Liver (tissue), 9 donors: ENCODE data around the gene BRAF. TPM values are rescaled to one million over a fixed set of nuclear protein-coding genes. Genes with fewer than 3 reads are reported as not detected.
"Not testable (repeated sequence)": the region's sequence is repeated elsewhere in the genome, so short reads cannot be mapped to it uniquely, and the experiment has no call there.

Experiments used
- DNase-seq: peaks from one replicate; pipeline ENCODE4 v3.0.0-alpha.2; 2017; ENCODE audit warnings: low spot score
- H3K27ac ChIP-seq, 2 donors: one replicate each; pipeline ENCODE4 v1.7.0; 2013; ENCODE audit warnings: inconsistent platforms in 2 of 2, low read length in 2 of 2, control low read depth in 1 of 2, low read depth in 1 of 2, mild to moderate bottlenecking in 1 of 2
- H3K27me3 ChIP-seq, 4 donors: one replicate each; pipeline versions ENCODE4 v1.6.1 to v1.7.0; 2013; ENCODE audit warnings: low read length in 3 of 4, inconsistent platforms in 1 of 4, mild to moderate bottlenecking in 1 of 4, moderate library complexity in 1 of 4; ENCODE audit not compliant: control insufficient read depth in 4 of 4, insufficient read depth in 4 of 4
- H3K36me3 ChIP-seq, 4 donors: one replicate each; pipeline versions ENCODE4 v1.6.1 to v1.7.0; 2013; ENCODE audit warnings: low read length in 3 of 4, mild to moderate bottlenecking in 3 of 4, low read depth in 1 of 4, moderate library complexity in 1 of 4; ENCODE audit not compliant: control insufficient read depth in 4 of 4, insufficient read depth in 3 of 4
- H3K4me1 ChIP-seq, 4 donors: one replicate each; pipeline versions ENCODE4 v1.6.1 to v1.7.0; 2013; ENCODE audit warnings: low read length in 3 of 4, mild to moderate bottlenecking in 3 of 4, moderate library complexity in 1 of 4; ENCODE audit not compliant: control insufficient read depth in 4 of 4, insufficient read depth in 4 of 4
- H3K4me3 ChIP-seq, 3 donors: one replicate each; pipeline versions ENCODE4 v1.6.1 to v1.7.0; 2013; ENCODE audit warnings: low read length in 3 of 3, control low read depth in 1 of 3, low read depth in 1 of 3, mild to moderate bottlenecking in 1 of 3
- H3K9ac ChIP-seq, 2 donors: one replicate each; pipeline ENCODE4 v1.7.0; 2013; ENCODE audit warnings: low read length in 2 of 2, mild to moderate bottlenecking in 2 of 2, moderate library complexity in 2 of 2, control low read depth in 1 of 2, low read depth in 1 of 2
- H3K9me3 ChIP-seq, 4 donors: one replicate each; pipeline versions ENCODE4 v1.6.1 to v1.7.0; 2013; ENCODE audit warnings: low read length in 3 of 4; ENCODE audit not compliant: control insufficient read depth in 4 of 4
- EGR1 ChIP-seq, 2 donors: IDR thresholded peaks; 2 replicates each; pipeline ENCODE4 v1.6.1; 2016 to 2018; ENCODE audit warnings: antibody characterized with exemption in 2 of 2, low read depth in 2 of 2
- FOXA1 ChIP-seq: IDR thresholded peaks from 2 replicates; pipeline ENCODE4 v1.6.1; 2016; ENCODE audit warnings: antibody characterized with exemption
- FOXA2 ChIP-seq: IDR thresholded peaks from 2 replicates; pipeline ENCODE4 v1.6.1; 2016; ENCODE audit warnings: antibody characterized with exemption
- GABPA ChIP-seq, 2 donors: IDR thresholded peaks in 1 of 2; conservative IDR thresholded peaks in 1 of 2; 2 replicates each; pipeline ENCODE4 v1.6.1; 2016; ENCODE audit warnings: antibody characterized with exemption in 2 of 2, mild to moderate bottlenecking in 1 of 2, moderate library complexity in 1 of 2
- HNF4G ChIP-seq: IDR thresholded peaks from 2 replicates; pipeline ENCODE4 v1.6.1; 2016; ENCODE audit warnings: antibody characterized with exemption
- JUND ChIP-seq, 2 donors: IDR thresholded peaks; 2 replicates each; pipeline ENCODE4 v1.6.1; 2016; ENCODE audit warnings: antibody characterized with exemption in 2 of 2
- NR2F2 ChIP-seq: IDR thresholded peaks from 2 replicates; pipeline ENCODE4 v1.6.1; 2016; ENCODE audit warnings: antibody characterized with exemption
- RAD21 ChIP-seq, 2 donors: IDR thresholded peaks; 2 replicates each; pipeline ENCODE4 v1.6.1; 2016; ENCODE audit warnings: antibody characterized with exemption in 2 of 2, mild to moderate bottlenecking in 2 of 2
- RXRA ChIP-seq, 2 donors: IDR thresholded peaks; 2 replicates each; pipeline ENCODE4 v1.6.1; 2017 to 2018; ENCODE audit warnings: antibody characterized with exemption in 2 of 2, mild to moderate bottlenecking in 1 of 2
- SP1 ChIP-seq: IDR thresholded peaks from 2 replicates; pipeline ENCODE4 v1.6.1; 2018; ENCODE audit warnings: antibody characterized with exemption, mild to moderate bottlenecking
- TAF1 ChIP-seq: conservative IDR thresholded peaks from 2 replicates; pipeline ENCODE4 v1.6.1; 2016; ENCODE audit warnings: antibody characterized with exemption, mild to moderate bottlenecking
- YY1 ChIP-seq: IDR thresholded peaks from 2 replicates; pipeline ENCODE4 v1.6.1; 2016; ENCODE audit warnings: antibody characterized with exemption, mild to moderate bottlenecking
- WGBS: extraction: QIAGEN DNeasy Blood & Tissue Kit; methylation state at CpG from one replicate; pipeline ENCODE4 v1.1.7; 2013; 5-methylcytosine and 5-hydroxymethylcytosine counted together
- polyA plus RNA-seq, 2 donors: library from polyadenylated mRNA; stranded (reverse) in 1 of 2; unstranded in 1 of 2; fragments of 200-250 nt in 1 of 2; fragments of >200 nt in 1 of 2; fragmentation: Nextera tagmentation in 1 of 2; extraction: Ambion mirVana in 1 of 2; gene quantifications; one replicate each; pipeline versions ENCODE4 v1.2.1 to v1.2.3, GENCODE V29; 2013 to 2015
- total RNA-seq, 2 donors: library from RNA; depleted of rRNA; stranded (reverse); fragments of >200 nt; gene quantifications; one replicate each; pipeline ENCODE4 v1.2.3, GENCODE V29; 2014
- TF ChIP-seq, protein P1 (sequence below): fragments of 150-350 bp; IDR thresholded peaks from 2 replicates; pipeline ENCODE4 v1.5.1; 2017; ENCODE audit warnings: improper control_type of control experiment, low read depth, low read length; ENCODE audit not compliant: missing input control
- TF ChIP-seq, protein P2 (sequence below): IDR thresholded peaks from 2 replicates; pipeline ENCODE4 v1.6.1; 2016; ENCODE audit warnings: antibody characterized with exemption
- TF ChIP-seq, protein P3 (sequence below): IDR thresholded peaks from 2 replicates; pipeline ENCODE4 v1.6.1; 2016; ENCODE audit warnings: antibody characterized with exemption
- TF ChIP-seq, protein P4 (sequence below): IDR thresholded peaks from 2 replicates; pipeline ENCODE4 v1.6.1; 2016; ENCODE audit warnings: antibody characterized with exemption
- donor health status: healthy.
- donor health status: healthy.
- donor health status: healthy.
- donor health status: healthy.
- donor health status: healthy.

Gene BRAF
- total and polyA plus RNA-seq, 4 donors: 2.6 to 21.9 (median 14.0) TPM

DNA sequence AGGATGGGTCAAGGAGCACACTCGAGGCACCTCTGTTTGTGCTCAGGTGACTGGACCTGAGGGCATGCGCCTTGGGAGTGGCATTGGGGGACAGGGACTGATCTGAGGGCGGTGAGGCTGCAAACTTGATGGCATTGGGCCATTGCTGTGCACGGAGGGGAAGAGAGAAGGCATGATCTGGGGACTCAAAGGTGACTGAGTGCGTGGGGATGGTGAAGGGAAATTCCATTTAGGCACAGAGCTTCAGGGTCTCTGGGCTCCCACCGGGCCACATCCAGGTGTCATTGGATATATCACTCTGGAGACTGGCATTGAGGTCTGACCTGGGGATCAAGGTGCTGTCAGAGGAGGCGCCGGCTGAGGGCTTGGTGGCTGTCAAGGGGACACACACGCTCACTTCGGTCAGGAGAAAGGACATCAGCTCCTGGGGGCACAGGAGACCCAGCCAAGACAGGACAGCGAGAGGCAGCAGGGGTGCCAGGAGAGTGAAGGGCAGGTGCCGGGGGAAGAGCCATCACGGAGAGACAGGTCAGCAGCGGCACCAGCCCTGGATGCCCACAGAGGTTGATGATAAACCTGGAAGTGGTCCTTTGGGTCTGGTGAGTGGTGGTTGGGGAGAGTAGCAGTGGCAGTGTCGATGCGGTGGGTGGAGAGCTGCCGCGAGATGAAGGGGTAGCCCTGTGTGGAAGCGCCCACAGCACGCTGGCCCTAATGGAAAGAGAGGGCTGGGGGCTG, 246.5 kb downstream of the BRAF start:
- Histone ChIP-seq H3K4me3 (no peak overlapping the region), H3K9me3 (no peaks in the 10 kb centered on the region), H3K4me1 (peaks cover 2 to 19% (median 11%) of the 10 kb centered on the region in 4 donors), H3K36me3 (peaks cover 0 to 13% (median 6%) of the 10 kb centered on the region in 4 donors), H3K27ac (no peak overlapping the region), H3K9ac (no peak overlapping the region), H3K27me3 (no peaks in the 10 kb centered on the region)
- no peak for DNase-seq
- TF ChIP-seq SP1 (no peak), HNF4G (no peak), GABPA (IDR thresholded peaks at IDR 0.05 in 1 of 2, conservative IDR thresholded peaks at IDR 0.05 in 1 of 2) (no peak), JUND (IDR thresholded peaks at IDR 0.05) (no peak), EGR1 (IDR thresholded peaks at IDR 0.05; ENCODE audit: low read depth in 2 of 2) (no peak), RAD21 (IDR thresholded peaks at IDR 0.05) (no peak)
- TF ChIP-seq, protein P1, sequence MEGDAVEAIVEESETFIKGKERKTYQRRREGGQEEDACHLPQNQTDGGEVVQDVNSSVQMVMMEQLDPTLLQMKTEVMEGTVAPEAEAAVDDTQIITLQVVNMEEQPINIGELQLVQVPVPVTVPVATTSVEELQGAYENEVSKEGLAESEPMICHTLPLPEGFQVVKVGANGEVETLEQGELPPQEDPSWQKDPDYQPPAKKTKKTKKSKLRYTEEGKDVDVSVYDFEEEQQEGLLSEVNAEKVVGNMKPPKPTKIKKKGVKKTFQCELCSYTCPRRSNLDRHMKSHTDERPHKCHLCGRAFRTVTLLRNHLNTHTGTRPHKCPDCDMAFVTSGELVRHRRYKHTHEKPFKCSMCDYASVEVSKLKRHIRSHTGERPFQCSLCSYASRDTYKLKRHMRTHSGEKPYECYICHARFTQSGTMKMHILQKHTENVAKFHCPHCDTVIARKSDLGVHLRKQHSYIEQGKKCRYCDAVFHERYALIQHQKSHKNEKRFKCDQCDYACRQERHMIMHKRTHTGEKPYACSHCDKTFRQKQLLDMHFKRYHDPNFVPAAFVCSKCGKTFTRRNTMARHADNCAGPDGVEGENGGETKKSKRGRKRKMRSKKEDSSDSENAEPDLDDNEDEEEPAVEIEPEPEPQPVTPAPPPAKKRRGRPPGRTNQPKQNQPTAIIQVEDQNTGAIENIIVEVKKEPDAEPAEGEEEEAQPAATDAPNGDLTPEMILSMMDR: no peak
- TF ChIP-seq, protein P2, sequence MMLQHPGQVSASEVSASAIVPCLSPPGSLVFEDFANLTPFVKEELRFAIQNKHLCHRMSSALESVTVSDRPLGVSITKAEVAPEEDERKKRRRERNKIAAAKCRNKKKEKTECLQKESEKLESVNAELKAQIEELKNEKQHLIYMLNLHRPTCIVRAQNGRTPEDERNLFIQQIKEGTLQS: no peak
- TF ChIP-seq, protein P3, sequence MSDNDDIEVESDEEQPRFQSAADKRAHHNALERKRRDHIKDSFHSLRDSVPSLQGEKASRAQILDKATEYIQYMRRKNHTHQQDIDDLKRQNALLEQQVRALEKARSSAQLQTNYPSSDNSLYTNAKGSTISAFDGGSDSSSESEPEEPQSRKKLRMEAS: no peak
- 97% methylated on average over 20 of the region's 20 CpGs for WGBS

DNA sequence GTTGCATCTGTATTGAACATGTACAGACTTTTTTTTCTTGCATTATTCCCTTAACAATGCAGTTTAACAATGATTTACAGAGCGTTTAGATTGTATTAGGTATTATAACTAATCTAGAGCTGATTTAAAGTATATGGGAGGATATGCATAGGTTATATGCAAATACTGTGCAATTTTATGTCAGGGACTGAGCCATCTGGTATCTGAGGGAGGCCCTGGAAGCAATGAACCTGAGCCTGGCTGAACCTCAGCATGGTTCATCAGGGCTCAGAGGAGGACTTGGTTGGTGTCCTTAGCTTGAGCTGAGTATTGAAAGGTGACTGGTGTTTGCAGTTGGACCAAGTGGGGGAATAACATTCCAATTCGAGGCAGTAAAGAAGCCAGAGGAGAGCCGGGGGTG, 247.2 kb downstream of the BRAF start:
- TF ChIP-seq SP1 (no peak), FOXA2 (no peak), EGR1 (IDR thresholded peaks at IDR 0.05; ENCODE audit: low read depth in 2 of 2) (no peak), RAD21 (IDR thresholded peaks at IDR 0.05) (no peak), GABPA (IDR thresholded peaks at IDR 0.05 in 1 of 2, conservative IDR thresholded peaks at IDR 0.05 in 1 of 2) (no peak), YY1 (no peak), NR2F2 (no peak), FOXA1 (no peak), RXRA (IDR thresholded peaks at IDR 0.05) (no peak), TAF1 (no peak)
- TF ChIP-seq, protein P2: no peak
- TF ChIP-seq, protein P4, sequence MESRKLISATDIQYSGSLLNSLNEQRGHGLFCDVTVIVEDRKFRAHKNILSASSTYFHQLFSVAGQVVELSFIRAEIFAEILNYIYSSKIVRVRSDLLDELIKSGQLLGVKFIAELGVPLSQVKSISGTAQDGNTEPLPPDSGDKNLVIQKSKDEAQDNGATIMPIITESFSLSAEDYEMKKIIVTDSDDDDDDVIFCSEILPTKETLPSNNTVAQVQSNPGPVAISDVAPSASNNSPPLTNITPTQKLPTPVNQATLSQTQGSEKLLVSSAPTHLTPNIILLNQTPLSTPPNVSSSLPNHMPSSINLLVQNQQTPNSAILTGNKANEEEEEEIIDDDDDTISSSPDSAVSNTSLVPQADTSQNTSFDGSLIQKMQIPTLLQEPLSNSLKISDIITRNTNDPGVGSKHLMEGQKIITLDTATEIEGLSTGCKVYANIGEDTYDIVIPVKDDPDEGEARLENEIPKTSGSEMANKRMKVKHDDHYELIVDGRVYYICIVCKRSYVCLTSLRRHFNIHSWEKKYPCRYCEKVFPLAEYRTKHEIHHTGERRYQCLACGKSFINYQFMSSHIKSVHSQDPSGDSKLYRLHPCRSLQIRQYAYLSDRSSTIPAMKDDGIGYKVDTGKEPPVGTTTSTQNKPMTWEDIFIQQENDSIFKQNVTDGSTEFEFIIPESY: no peak
- TF ChIP-seq, protein P1: no peak
- no peaks in the 10 kb centered on the region for H3K27me3 ChIP-seq
- WGBS: 93% methylated on average over 3 of the region's 3 CpGs

DNA sequence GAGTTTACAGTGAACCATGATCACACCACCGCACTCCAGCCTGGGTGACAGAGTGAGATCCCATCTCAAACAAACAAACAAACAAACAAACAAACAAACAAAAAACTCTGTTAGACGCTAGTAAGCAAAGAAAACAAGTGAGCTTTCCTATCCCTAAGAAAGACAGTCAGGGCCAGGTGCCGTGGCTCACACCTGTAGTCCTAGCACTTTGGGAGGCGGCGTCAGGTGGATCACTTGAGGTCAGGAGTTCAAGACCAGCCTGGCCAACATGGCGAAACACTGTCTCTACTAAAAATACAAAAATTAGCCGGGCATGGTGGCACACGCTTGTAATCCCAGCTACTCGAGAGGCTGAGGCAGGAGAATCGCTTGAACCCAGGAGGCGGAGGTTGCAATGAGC, 247.8 kb downstream of the BRAF start:
- peaks cover 0 to 13% (median 5%) of the 10 kb centered on the region in 4 donors for H3K36me3 ChIP-seq
- DNase-seq, H3K9ac ChIP-seq, H3K4me3 ChIP-seq, H3K27ac ChIP-seq, H3K9me3 ChIP-seq, H3K27me3 ChIP-seq: not testable (repeated sequence)
- H3K4me1 ChIP-seq: peaks cover 2 to 21% (median 13%) of the 10 kb centered on the region in 4 donors
- 97% methylated on average over 11 of the region's 11 CpGs for WGBS

More for the DNA sequence above, 247.2 kb downstream of the BRAF start:
- Histone ChIP-seq H3K36me3 (peaks cover 0 to 13% (median 6%) of the 10 kb centered on the region in 4 donors), H3K4me1 (peaks cover 2 to 21% (median 13%) of the 10 kb centered on the region in 4 donors), H3K9ac (no peak overlapping the region), H3K9me3 (no peaks in the 10 kb centered on the region), H3K4me3 (no peak overlapping the region), H3K27ac (no peak overlapping the region)
- no peak for DNase-seq
